GM12872 (cell line): Measurements from ENCODE around the gene DMAC2.

Experiments used
- TF ChIP-seq, protein P1 (sequence below): IDR thresholded peaks from 3 replicates; pipeline ENCODE4 v1.5.1; 2011; ENCODE audit warnings: low read depth, mild to moderate bottlenecking, low read length, moderate library complexity; ENCODE audit not compliant: insufficient read depth

DMAC2 gene

DNA sequence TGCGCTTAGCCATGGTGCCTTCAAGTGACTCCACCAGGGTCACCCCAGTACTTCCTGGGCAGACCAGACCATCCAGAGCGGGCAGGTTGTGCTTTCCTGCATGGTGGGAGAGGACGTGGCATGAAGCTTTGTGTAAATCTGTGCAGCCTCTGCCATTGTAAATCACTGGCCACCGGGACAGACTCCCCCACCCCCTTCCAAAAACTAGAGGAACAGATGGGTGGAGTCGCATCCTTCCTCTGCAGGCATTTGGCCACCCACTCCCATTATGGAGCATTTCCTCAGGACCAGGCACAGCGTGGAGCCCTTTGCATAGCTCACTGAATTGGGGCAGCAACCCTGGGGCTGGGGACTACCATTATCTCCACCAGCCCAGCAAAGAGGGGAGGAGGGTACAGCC is 33.9 kb downstream of the DMAC2 start:
- TF ChIP-seq, protein P1, sequence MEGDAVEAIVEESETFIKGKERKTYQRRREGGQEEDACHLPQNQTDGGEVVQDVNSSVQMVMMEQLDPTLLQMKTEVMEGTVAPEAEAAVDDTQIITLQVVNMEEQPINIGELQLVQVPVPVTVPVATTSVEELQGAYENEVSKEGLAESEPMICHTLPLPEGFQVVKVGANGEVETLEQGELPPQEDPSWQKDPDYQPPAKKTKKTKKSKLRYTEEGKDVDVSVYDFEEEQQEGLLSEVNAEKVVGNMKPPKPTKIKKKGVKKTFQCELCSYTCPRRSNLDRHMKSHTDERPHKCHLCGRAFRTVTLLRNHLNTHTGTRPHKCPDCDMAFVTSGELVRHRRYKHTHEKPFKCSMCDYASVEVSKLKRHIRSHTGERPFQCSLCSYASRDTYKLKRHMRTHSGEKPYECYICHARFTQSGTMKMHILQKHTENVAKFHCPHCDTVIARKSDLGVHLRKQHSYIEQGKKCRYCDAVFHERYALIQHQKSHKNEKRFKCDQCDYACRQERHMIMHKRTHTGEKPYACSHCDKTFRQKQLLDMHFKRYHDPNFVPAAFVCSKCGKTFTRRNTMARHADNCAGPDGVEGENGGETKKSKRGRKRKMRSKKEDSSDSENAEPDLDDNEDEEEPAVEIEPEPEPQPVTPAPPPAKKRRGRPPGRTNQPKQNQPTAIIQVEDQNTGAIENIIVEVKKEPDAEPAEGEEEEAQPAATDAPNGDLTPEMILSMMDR, result no peak

DNA sequence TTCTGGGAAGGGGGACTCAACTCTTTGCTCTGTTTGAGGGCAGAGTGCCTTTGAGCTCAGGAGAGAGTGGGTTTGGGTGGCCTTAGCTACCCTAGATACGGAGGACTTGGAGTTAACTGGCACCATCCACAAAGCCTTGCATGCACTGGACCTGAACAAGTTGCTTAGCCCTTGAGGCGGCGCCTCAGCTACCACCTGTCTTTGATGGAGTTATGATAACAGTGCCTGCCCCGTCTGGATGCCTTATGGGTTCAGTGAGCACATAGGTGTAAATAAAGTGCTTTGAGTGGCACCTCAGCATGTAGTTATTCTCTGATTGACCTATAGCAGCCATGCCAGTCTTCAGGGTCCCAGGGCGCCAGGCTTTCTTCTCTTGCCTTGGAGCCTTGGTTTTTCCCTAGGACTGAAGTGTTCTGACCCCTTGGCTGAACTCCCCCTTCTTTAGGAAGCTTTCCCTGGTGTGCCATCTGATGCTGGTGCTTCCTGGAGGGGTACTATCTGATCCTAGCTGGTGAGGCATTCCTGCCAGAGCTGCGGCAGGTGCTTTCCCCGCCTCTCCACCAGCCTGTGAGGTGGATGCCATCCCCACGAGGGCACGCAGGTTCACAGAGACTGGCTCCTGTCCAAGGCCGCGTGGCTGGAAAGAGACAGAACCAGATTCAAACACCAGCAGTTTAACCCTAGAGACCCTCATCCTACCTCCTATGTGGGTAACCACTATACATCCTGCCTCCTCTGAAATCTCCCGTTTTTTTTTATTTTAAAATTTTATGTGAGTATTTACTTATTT is 36.3 kb downstream of the DMAC2 start:
- TF ChIP-seq, protein P1, result no peak

DNA sequence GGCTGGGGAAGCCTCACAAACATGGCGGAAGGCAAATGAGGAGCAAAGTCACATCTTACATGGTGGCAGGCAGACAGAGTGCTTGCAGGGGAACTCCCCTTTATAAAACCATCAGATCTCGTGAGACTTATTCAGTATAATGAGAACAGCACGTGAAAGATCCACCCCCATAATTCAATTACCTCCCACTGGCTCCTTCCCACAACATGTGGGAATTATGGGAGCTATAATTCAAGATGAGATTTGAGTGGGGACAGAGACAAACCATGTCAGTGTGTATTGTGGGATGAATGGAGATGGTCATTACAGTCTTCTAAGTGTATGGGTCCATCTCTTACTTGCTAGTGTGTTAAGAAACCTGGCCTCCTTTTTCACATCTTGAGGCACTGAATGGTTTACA is 37.7 kb downstream of the DMAC2 start:
- TF ChIP-seq, protein P1, result no peak

DNA sequence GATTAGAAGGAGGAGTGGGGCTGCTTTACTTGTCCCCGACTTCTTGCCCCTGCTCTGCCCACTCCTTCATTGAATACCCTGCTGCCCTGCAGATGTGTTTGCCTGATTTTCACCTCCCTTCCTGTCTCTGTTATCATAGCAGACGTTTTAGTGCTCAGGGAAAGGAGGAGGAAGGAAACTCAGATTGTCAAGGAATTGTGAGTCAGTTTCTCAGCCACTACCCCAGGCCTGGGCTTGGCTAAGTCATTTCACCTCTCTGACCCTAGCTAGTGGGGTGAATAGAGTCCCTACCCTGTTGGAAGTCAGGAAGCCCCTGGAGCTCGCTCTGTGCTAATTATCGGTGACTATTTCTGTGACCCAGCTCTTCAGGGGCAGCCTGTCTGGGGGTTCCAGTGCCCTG is 38.2 kb downstream of the DMAC2 start:
- TF ChIP-seq, protein P1, result no peak

DNA sequence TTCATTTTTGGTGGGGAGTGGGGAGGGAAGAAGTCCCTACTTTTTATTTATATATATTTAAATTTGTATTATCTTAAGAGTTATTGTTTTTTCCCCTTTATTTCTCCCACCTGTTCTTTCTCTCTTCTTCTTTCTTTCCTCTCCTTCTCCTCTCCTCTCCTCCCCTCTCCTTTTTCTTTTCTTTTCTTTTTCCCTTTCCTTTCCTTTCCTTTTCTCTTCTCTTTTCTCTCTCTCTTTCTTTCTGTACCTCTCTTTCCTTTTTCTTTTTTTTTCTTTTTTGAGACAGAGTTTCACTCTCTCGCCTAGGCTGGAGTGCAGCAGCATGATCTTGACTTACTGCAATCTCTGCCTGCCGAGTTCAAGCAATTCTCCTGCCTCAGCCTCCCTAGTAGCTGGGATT is 40.2 kb downstream of the DMAC2 start:
- TF ChIP-seq, protein P1, result no peak

GRCh38 chr19:41399091-41399490 is 40.6 kb downstream of the DMAC2 start:
- TF ChIP-seq, protein P1, result no peak

DNA sequence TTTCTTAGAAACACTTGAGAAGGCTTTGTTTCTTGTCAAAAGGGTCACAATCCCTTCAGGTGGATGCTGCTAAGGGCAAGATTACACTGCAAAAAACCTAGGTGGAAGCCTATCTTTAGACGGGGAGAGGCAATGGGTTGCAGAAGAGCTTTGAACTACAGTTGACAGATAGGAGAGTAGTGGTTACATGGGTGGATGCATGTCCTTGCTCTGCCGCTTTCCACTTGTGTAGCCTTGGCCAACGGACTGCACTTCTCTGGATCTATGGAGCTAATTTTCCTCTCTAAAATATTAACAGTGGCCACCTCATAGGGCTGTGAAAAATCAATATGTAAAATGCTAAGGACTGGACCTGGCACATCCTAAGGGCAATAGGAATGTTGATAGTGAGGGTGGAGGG is 41.1 kb downstream of the DMAC2 start:
- TF ChIP-seq, protein P1, result no peak

GRCh38 chr19:41398050-41398418 is 41.7 kb downstream of the DMAC2 start:
- TF ChIP-seq, protein P1, result no peak
